Retina (tissue), 1 donor: ENCODE data around the gene SDC4.
"Not testable (repeated sequence)": the region's sequence is repeated elsewhere in the genome, so short reads cannot be mapped to it uniquely, and the experiment has no call there.

Experiments
- DNase-seq: peaks from one replicate; pipeline ENCODE4 v3.0.0-alpha.2; 2016

SDC4 gene

DNA sequence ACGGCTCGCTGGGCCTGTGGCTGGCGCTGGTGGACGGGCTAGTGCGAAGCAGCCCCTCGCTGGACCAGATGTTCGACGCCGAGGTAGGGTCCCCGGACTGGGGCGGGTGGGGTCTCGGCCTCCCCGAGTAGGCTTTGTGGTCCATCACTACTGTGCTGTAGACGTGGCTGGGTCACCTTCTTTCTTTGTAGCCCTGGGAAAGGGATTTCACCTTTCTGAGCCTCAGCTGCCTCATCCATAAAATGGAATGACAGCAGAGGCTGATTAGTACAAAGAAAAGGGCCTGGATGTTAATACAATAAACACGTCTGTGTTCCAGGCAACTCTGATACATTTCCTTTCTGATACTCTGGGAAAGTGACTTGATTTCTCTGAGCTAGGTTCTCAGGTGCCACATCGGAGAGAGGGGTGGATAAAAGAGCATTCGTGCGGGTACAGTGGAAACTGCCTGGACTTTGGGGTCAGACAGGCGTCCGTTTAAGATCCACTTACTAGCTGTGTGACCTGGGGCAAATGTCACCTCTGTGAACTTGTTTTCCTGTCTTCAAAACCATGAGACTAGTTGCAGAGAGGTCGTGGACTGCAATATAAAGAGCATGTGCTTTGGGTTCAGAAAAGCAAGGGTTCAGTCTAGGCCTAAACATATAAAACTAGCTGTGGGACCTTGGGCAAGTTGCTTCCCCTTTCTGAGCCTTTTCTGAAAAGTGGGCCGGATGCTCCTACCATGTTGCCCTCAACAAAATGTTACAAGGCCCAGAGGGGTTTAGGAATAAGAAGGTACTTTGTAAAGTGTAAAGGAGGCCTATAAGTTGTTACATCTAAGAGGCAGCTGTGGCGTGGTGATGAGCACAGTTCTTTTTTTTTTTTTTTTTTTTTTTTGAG, 15.6 kb upstream of the SDC4 start:
- no peak for DNase-seq

DNA sequence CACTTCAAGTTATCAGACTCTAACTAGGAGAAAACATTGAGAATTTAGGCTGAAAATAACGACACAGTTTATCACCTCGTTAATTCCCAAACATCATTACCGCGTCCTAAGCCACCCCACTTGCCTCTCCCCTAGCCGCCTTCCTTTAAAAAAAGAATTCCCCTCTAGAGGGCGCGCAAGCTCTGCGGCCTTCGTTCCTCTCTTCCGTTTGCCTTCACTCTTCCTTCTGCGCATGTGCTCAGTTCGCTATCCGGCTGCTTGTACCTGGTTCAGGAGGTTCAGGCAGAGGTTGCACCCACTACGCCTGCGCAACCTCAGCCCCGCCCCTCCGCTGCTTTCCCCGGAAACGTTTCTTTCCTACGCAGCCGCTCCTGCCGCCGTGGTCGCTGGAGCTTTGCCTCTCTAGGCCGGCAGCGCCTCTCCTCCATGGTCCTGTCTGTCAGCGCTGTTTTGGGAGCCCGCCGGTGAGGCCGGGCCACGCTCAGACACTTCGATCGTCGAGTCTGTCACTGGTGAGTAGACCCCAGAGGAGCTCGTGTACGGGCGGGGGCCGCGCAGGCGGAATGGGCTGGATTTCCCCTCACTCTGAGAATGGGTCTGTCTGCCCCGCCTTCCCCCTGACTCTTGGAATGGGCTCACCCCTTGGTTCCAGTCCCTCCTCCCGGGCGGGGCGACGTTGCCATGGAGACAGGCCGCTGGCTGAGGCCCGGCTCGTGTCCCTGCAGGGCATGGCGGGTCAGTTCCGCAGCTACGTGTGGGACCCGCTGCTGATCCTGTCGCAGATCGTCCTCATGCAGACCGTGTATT, 14.8 kb upstream of the SDC4 start, which contains the start of gene SYS1:
SYS1 (plus strand) TSS at position 353 of the 807 bp plus-strand sequence; CDS start at position 729, 376 bp downstream.
- DNase-seq, result peak; percentile 99

DNA sequence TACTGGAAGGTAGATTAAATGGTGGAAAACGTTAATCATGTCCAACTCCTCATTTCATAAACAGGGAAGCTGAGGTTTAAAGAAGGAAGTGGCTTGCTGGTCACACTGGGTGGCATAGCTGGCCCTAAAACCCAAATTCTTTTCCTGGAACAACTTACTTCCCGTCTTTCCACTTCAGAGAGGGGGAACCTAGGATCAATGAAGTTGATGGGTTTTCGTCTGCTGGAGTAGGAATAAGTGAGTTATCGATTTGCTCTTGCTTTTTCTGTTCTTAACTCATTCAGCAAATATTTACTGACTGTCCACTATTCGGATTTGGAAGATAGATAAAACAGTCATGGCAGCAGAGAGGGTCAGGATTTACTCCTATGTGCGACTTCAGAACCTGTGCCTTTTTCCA, 13.6 kb upstream of the SDC4 start:
- no peak for DNase-seq

GRCh38 chr20:45359406-45360148, 11.4 kb upstream of the SDC4 start:
- DNase-seq, result no peak

GRCh38 chr20:45359069-45359405, 10.8 kb upstream of the SDC4 start:
- no peak for DNase-seq

DNA sequence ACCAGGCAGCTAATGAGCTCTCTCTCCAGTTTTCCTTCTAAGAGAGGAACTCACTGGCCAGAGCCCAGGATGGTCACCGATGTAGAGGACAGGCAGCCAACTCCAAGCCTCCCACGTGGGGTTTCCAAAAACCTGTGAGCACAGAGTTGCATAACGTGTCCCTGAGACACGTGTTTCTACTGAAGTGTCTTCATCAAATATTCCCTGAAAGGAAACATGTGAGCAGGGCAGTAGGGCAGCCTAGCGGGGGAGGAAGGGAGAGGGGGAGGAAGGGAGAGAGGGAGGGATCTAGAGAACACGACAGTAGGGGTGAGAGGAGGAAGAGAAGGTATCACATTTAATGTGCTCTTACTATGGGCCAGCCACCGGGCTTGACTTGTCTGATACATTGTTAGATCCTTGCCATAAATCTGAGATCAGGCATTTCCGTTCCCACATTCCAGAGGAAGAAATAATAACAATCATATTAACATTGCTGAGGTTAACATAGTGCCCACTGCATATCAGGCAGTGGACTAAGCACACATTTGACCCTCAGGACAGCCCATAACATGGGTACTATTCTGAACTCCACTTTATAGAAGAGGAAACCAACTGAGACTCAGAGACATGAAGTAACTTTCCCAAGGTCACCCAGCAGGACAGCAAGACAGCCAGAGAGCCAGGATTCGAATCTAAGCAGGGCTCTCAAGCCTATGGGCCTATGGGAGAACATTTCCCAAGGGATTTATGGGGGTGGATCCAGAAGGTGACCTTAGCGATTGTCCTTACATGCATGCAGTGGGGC, 10.3 kb upstream of the SDC4 start:
- DNase-seq, result no peak

GRCh38 chr20:45355209-45356084, 7.2 kb upstream of the SDC4 start:
- no peak for DNase-seq

DNA sequence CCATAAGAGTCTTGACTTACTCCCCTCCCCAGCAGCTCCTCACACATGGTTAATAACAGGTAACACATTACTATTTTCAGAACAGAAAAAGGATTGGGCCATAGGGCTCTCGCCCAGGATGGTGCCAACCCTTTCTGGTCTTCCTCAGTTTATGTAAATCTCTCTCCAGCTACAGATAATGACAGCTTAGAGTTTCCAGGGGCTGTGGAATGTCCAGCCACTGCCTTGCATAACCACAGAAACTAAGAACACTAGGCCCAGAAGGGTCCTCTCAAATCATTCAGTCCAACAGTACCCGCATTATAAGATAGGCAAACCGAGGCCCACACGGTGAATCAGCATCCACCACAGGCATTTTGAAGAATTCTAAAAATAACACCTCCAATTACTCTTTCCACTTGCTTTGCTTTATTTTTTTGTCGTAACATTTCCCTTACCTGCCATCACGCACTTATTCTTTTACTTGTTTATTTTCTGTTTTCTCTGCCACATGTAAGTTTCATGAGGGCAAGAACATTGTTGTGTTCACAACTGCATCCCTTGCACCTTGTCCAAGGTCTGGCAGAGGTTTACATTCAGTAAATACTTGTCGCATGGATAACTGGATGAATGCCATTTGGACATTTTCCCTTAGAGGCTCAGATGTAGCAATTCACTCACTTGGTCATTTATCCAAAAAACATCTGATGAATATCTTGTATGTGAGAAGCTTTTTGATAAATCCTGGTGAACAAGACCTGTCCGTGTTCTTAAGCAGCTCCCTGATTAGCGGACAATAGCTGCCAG, 6.4 kb upstream of the SDC4 start:
- no peak for DNase-seq

DNA sequence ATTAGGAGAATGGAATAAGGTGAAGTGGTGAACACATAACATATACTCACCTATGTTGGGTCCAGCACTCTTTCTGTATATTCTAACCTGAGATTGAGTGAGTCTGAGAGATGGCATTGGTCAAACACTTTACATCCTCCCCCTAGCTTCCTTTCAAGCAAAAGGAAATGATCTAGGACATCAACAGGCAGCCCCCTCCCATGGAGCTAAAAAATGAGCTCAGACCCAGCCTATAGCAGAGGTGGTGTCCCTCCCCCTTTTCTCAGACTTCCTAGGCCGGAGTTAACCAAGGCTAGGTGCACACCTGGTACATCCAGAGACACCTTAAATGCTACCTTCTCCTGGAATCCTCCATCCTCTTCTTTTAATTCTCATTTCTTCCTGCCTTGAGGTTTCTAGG, 5.5 kb upstream of the SDC4 start:
- no peak for DNase-seq

- DNase-seq, result no peak
Observed at GRCh38 chr20:45352729-45353128, 4.5 kb upstream of the SDC4 start.

- not testable (repeated sequence) for DNase-seq
Observed at GRCh38 chr20:45350795-45351194, 2.6 kb upstream of the SDC4 start.

DNA sequence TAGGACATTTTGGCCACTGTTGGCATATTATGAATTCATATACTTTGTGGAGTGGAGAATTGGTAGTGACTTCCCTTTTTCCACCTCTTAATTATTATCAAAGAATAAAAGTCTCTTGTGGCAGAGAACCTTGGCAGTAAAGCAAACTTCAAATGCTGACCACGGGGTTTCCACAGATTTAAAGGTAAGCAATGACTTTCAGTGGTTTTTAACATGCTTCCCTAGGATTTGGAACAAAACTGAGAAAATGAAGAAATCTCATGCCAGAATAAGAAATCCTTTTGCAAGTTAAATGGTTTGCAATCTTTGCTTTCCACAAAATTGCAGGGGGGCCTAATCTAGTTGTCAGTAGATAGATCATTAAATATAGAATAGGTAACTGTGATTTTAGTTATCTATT, 2.0 kb upstream of the SDC4 start:
- DNase-seq, result no peak

DNA sequence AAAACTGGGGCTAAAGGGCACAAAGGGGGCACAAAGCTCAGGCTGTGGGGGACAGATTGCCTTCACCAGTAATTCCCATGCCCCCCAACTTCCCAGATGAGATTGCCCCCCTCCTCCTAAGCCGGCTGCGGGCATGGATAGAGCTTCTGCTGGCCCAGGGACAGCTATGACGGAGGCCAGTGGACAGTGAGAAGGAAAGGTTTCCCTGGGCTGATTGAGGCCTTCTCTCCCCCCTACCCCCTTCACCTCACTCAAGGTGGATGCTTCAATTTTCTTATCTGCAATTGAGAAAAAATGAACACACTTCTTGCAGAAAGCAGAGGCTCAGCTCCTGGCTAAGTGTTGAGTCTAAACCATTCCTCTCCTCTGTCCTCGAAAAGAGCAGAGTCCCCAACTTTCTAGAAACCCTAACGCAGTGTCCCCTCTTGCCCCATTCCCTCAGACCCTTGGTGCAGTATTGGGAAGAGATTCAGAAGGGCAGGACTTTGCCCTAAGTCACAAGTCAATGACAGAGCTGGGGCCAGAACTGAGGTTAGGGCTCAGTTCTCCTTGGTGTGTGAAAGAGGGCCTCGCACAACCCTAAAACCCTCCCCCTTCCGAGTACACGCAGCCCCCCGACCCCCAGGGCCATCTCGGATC, 808 bp downstream of the SDC4 start:
- DNase-seq, result no peak

- no peak for DNase-seq
Observed at GRCh38 chr20:45346851-45347250, 1.4 kb downstream of the SDC4 start.

DNA sequence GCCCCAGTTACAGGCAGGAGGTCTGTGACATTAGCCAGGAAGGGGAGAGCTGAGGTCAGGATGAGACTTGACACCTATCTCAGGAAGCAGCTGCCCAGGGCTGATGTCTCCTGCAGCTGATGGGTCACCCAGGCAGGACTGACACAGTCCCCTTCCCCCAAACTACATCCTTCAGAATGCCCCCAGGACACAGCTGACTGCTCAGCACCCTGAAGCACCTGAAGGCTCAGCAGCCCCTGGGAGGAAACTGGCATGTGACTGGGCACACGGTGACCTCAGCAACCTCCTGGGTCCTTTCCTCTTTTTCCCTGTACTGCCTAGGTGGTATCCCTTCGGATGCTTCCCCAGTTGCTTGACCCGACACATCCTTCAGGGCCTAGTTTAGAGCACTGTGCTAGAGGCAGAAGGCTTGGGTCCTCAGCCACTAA, 1.9 kb downstream of the SDC4 start:
- no peak for DNase-seq

- no peak for DNase-seq
Observed at GRCh38 chr20:45345104-45345936, 2.9 kb downstream of the SDC4 start.

- DNase-seq, result no peak
Observed at GRCh38 chr20:45344168-45344860, 3.9 kb downstream of the SDC4 start.

DNA sequence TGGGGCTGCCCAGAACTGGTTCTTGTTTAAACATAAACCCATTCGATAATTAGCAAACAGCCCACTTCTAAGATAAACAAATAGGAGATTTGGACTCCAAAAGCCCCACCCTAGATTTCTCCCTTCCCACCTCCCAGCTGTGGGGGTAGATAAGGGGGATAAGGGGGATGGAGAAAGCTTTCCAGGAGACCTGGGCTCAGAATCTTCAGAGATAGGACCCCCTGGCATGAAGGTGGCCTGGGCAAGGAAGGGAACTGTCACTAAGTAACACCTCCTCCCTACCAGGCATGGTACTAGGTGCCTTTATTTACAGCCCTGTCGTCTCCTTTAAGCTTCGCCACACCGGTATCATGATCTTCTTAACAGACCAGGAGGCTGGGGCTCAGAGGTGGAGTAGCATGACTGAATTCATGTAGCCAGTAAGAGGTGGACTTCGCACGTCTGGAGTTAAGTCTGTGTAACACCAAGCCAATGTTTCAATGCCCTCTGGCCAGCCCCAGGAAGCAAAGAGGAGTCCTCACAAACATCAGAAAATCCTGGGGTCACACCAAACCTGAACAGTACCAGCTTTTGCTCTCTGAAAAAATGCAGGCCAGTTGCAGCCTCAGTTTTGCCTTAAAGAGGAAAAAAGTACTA, 4.6 kb downstream of the SDC4 start:
- no peak for DNase-seq
